Endometrial microvascular endothelial cells (primary cell): ENCODE results near the gene NRCAM. TPM values are rescaled to one million over a fixed set of nuclear protein-coding genes. Genes with fewer than 3 reads are reported as not detected.

ENCODE experiments used
- in situ Hi-C: cut with HindIII; loops from 2 replicates; pipeline ENCODE4 v1.10.0; 2017; ENCODE audit warnings: low sequenced_read_pairs, low pct_unique_long_range_greater_than_20kb; ENCODE audit errors: inconsistent ontology term
- total RNA-seq: library from RNA; depleted of rRNA; stranded (reverse); fragments of >200 nt; gene quantifications from one replicate; pipeline ENCODE4 v1.2.3, GENCODE V29; 2015; ENCODE audit errors: inconsistent ontology term

NRCAM gene
- total RNA-seq, 1 donor from 2014 or later: 61.3 TPM

GRCh38 chr7:108164946-108165345, 291.3 kb downstream of the NRCAM start:
- in situ Hi-C loops: no loop called here

- in situ Hi-C loops: no loop called here
Measured at GRCh38 chr7:108164342-108164741, 291.9 kb downstream of the NRCAM start.

GRCh38 chr7:108158776-108159175, 297.5 kb downstream of the NRCAM start:
- in situ Hi-C loops: no loop called here

- in situ Hi-C loops: no loop called here
Measured at GRCh38 chr7:108157606-108158335, 298.5 kb downstream of the NRCAM start.

- in situ Hi-C loops: no loop called here
Measured at GRCh38 chr7:108156897-108157605, 299.2 kb downstream of the NRCAM start.

- in situ Hi-C loops: no loop called here
Measured at GRCh38 chr7:108152198-108152597, 304.0 kb downstream of the NRCAM start.

GRCh38 chr7:108149908-108150307, 306.3 kb downstream of the NRCAM start:
- in situ Hi-C loops: no loop called here

GRCh38 chr7:108149119-108149518, 307.1 kb downstream of the NRCAM start:
- in situ Hi-C loops: no loop called here

GRCh38 chr7:108147031-108147563, 309.1 kb downstream of the NRCAM start:
- in situ Hi-C loops: no loop called here

- in situ Hi-C loops: no loop called here
Measured at GRCh38 chr7:108146070-108146842, 310.0 kb downstream of the NRCAM start.

- in situ Hi-C loops: no loop called here
Measured at GRCh38 chr7:108145401-108145800, 310.8 kb downstream of the NRCAM start.

GRCh38 chr7:108144931-108145330, 311.3 kb downstream of the NRCAM start:
- in situ Hi-C loops: no loop called here

- in situ Hi-C loops: no loop called here
Measured at GRCh38 chr7:108143658-108144420, 312.4 kb downstream of the NRCAM start.

GRCh38 chr7:108142675-108143259, 313.5 kb downstream of the NRCAM start:
- in situ Hi-C loops: no loop called here

- in situ Hi-C loops: no loop called here
Measured at GRCh38 chr7:108142180-108142579, 314.1 kb downstream of the NRCAM start.

GRCh38 chr7:108140671-108141070, 315.6 kb downstream of the NRCAM start:
- in situ Hi-C loops: no loop called here

GRCh38 chr7:108138911-108139310, 317.3 kb downstream of the NRCAM start:
- in situ Hi-C loops: no loop called here

- in situ Hi-C loops: no loop called here
Measured at GRCh38 chr7:108137993-108138392, 318.2 kb downstream of the NRCAM start.
